ENCODE data around the gene PIK3AP1. TPM values are rescaled to one million over a fixed set of nuclear protein-coding genes. Genes with fewer than 3 reads are reported as not detected.
"Not testable (repeated sequence)": the region's sequence is repeated elsewhere in the genome, so short reads cannot be mapped to it uniquely, and the experiment has no call there.

PIK3AP1 gene
- total and polyA plus RNA-seq, 2 of the 8 experiments (the other 6 are each of a cell fraction or from before 2014, with no cell fraction given): 1.9 to 4.5 TPM

- H4K8ac ChIP-seq (ENCODE audit: extremely low read depth, insufficient read depth, low read length); H2BK12ac ChIP-seq (ENCODE audit: low read depth, low read length); FAIRE-seq; H3K23me2 ChIP-seq (ENCODE audit: low read depth, low read length); H3K14ac ChIP-seq (ENCODE audit: insufficient read length); H3K9me3 ChIP-seq (ENCODE audit: insufficient read depth in 2 of 2, low read depth in 1 of 2, low read length in 1 of 2); H3K27me3 ChIP-seq (replicated peaks in 1 of 4; ENCODE audit: control insufficient read depth in 3 of 4, extremely low read depth in 1 of 4, insufficient read depth in 3 of 4, low read length in 3 of 4); H3K56ac ChIP-seq (replicated peaks; ENCODE audit: insufficient read length, low read depth, low read length); H2BK20ac ChIP-seq (ENCODE audit: low read length); H3K4me2 ChIP-seq (ENCODE audit: insufficient read depth in 1 of 2, low read depth in 2 of 2, low read length in 2 of 2); H3K18ac ChIP-seq (ENCODE audit: extremely low read depth, low read length); H3K27ac ChIP-seq (ENCODE audit: low read depth, low read length); H2AK5ac ChIP-seq (ENCODE audit: low read depth, low read length); H2AFZ ChIP-seq (ENCODE audit: low read length); H2BK5ac ChIP-seq (ENCODE audit: low read depth, low read length); H4K91ac ChIP-seq (replicated peaks; ENCODE audit: insufficient read length, low read length); POLR2A ChIA-PET (ENCODE audit: partially characterized antibody); DNase-seq (ENCODE audit: low read depth in 1 of 2, low spot score in 2 of 2); H3K79me1 ChIP-seq (ENCODE audit: low read depth, low read length); H3K9ac ChIP-seq (replicated peaks in 1 of 4; ENCODE audit: extremely low read depth in 1 of 4, low read depth in 3 of 4, low read length in 3 of 4); H3K4ac ChIP-seq (replicated peaks; ENCODE audit: insufficient read length, low read depth, low read length); H3K4me3 ChIP-seq (ENCODE audit: extremely low read depth in 1 of 4, insufficient read depth in 2 of 4, low read depth in 3 of 4, low read length in 4 of 4); H4K5ac ChIP-seq (ENCODE audit: insufficient read length, low read depth, low read length); H2BK120ac ChIP-seq (replicated peaks; ENCODE audit: low read depth, low read length); H2BK15ac ChIP-seq (ENCODE audit: low read length); H3K23ac ChIP-seq (ENCODE audit: insufficient read length): not testable (repeated sequence)
- peaks cover 12% of the 10 kb centered on the region in 2 experiments for H4K20me1 ChIP-seq (replicated peaks in 1 of 2; ENCODE audit: control insufficient read depth in 1 of 2, insufficient read depth in 2 of 2, low read length in 2 of 2)
- peaks cover 3 to 16% (median 6%) of the 10 kb centered on the region in 4 experiments; a peak in 4 of 8 replicates for H3K36me3 ChIP-seq (ENCODE audit: control insufficient read depth in 2 of 4, insufficient read depth in 4 of 4, low read length in 3 of 4)
- H3K4me1 ChIP-seq (replicated peaks in 1 of 4; ENCODE audit: control insufficient read depth in 3 of 4, insufficient read depth in 4 of 4, low read length in 3 of 4): peaks cover 0 to 12% (median 5%) of the 10 kb centered on the region in 4 experiments; a peak in 4 of 7 replicates
- 91% methylated on average over 2 of the region's 2 CpGs; no CpG with 5 or more reads in 1 of the 2 experiments for WGBS, 2 experiments (ENCODE audit: extremely low coverage in 1 of 2, insufficient coverage in 1 of 2, insufficient read length in 1 of 2, insufficient replicate concordance in 2 of 2, low coverage in 1 of 2, low lambda C conversion rate in 2 of 2, missing lambda C conversion rate in 1 of 2)
- CTCF ChIA-PET (ENCODE audit: partially characterized antibody): interaction anchor here (0.6 kb wide), 1 partner anchor 153 kb away, joined by 3 read pairs; no protein-coding TSS in a partner anchor
- H3K79me2 ChIP-seq (ENCODE audit: control insufficient read depth in 1 of 2, insufficient read depth in 2 of 2, low read length in 2 of 2): peaks cover 0 to 95% of the 10 kb centered on the region in 2 experiments; a peak in 3 of 4 replicates
Observed at GRCh38 chr10:96574564-96574963, 145.8 kb downstream of the PIK3AP1 start.

All from H1 (cell line).